Loucy (cell line): ENCODE measurements around the gene ALPK1.

ENCODE experiments used
- H2AFZ ChIP-seq: fragments of 200-600 bp; sonication (generic); 2 replicates; pipeline ENCODE4 v1.6.0; 2016; ENCODE audit warnings: antibody characterized with exemption, mild to moderate bottlenecking, low read length, moderate library complexity
- H3F3A ChIP-seq: fragments of 200-600 bp; 2 replicates; pipeline ENCODE4 v1.6.0; 2016; ENCODE audit warnings: antibody characterized with exemption, low read depth, mild to moderate bottlenecking
- H3K27me3 ChIP-seq: fragments of 200-600 bp; sonication (generic); 2 replicates; pipeline ENCODE4 v1.6.1; 2014; ENCODE audit warnings: low read length, mild to moderate bottlenecking; ENCODE audit not compliant: insufficient read depth, poor library complexity, severe bottlenecking
- H3K36me3 ChIP-seq: fragments of 200-600 bp; sonication (generic); 2 replicates; pipeline ENCODE4 v1.6.1; 2016; ENCODE audit warnings: low read length; ENCODE audit not compliant: insufficient read depth
- H3K4me1 ChIP-seq: fragments of 200-600 bp; sonication (generic); 2 replicates; pipeline ENCODE4 v1.5.1; 2014; ENCODE audit warnings: low read length, mild to moderate bottlenecking; ENCODE audit not compliant: insufficient read depth, poor library complexity, severe bottlenecking
- H3K4me2 ChIP-seq: fragments of 200-600 bp; sonication (generic); 2 replicates; pipeline ENCODE4 v1.6.0; 2014; ENCODE audit warnings: antibody characterized with exemption, low read length, low read depth, mild to moderate bottlenecking; ENCODE audit not compliant: poor library complexity, severe bottlenecking
- H3K4me3 ChIP-seq: fragments of 200-600 bp; sonication (generic); 2 replicates; pipeline ENCODE4 v1.5.1; 2014; ENCODE audit warnings: low read length, mild to moderate bottlenecking, mixed read lengths; ENCODE audit not compliant: poor library complexity, severe bottlenecking
- H3K79me2 ChIP-seq: fragments of 200-600 bp; sonication (generic); 2 replicates; pipeline ENCODE4 v1.6.1; 2014; ENCODE audit warnings: low read length; ENCODE audit not compliant: insufficient read depth
- H3K9ac ChIP-seq: fragments of 200-600 bp; sonication (generic); 2 replicates; pipeline ENCODE4 v1.6.0; 2014; ENCODE audit warnings: mild to moderate bottlenecking, low read depth, low read length, moderate library complexity; ENCODE audit not compliant: poor library complexity, severe bottlenecking
- H3K9me2 ChIP-seq: fragments of 200-600 bp; sonication (generic); replicated peaks from 2 replicates; pipeline ENCODE4 v1.6.1; 2016; ENCODE audit warnings: low read depth, low read length, mixed read lengths
- H3K9me3 ChIP-seq: fragments of 200-600 bp; sonication (generic); 2 replicates; pipeline ENCODE4 v1.6.1; 2014; ENCODE audit warnings: mild to moderate bottlenecking, antibody characterized with exemption, low read length, low read depth; ENCODE audit not compliant: insufficient read depth
- H4K20me1 ChIP-seq: fragments of 200-600 bp; sonication (generic); 2 replicates; pipeline ENCODE4 v1.6.0; 2014; ENCODE audit warnings: antibody characterized with exemption, low read length, mild to moderate bottlenecking; ENCODE audit not compliant: insufficient read depth, poor library complexity, severe bottlenecking
- CTCF ChIP-seq: fragments of 200-600 bp; sonication (generic); conservative IDR thresholded peaks from 2 replicates; pipeline ENCODE4 v1.5.1; 2014; ENCODE audit warnings: mild to moderate bottlenecking, antibody characterized with exemption, low read length
- EZH2phosphoT487 ChIP-seq: fragments of 200-600 bp; IDR thresholded peaks from 2 replicates; pipeline ENCODE4 v1.6.1; 2018; ENCODE audit warnings: antibody characterized with exemption, mild to moderate bottlenecking, moderate library complexity, borderline replicate concordance

ALPK1 gene

GRCh38 chr4:112371361-112371760 is 74.2 kb downstream of the ALPK1 start:
- Histone ChIP-seq H3K4me1 (no peaks in the 10 kb centered on the region), H3K79me2 (no peaks in the 10 kb centered on the region), H2AFZ (no peak overlapping the region), H3K9me2 (no peaks in the 10 kb centered on the region), H3K9ac (no peak overlapping the region), H3K27me3 (no peaks in the 10 kb centered on the region), H3F3A (no peaks in the 10 kb centered on the region), H3K9me3 (peaks cover 6% of the 10 kb centered on the region; the same call in 1 of the 2 replicates), H3K36me3 (no peaks in the 10 kb centered on the region), H3K4me3 (no peak overlapping the region), H3K4me2 (no peak overlapping the region), H4K20me1 (no peaks in the 10 kb centered on the region)
- no peak for TF ChIP-seq CTCF
- TF ChIP-seq EZH2phosphoT487 = no peak

GRCh38 chr4:112374850-112375249 is 77.7 kb downstream of the ALPK1 start:
- Histone ChIP-seq H3K9me2 (no peaks in the 10 kb centered on the region), H3K9me3 (peaks cover 6% of the 10 kb centered on the region; the same call in 1 of the 2 replicates), H2AFZ (no peak overlapping the region), H3K4me2 (no peak overlapping the region), H3K36me3 (no peaks in the 10 kb centered on the region), H3K4me3 (no peak overlapping the region), H3K9ac (no peak overlapping the region), H3K79me2 (no peaks in the 10 kb centered on the region), H3K27me3 (no peaks in the 10 kb centered on the region), H3K4me1 (no peaks in the 10 kb centered on the region), H3F3A (no peaks in the 10 kb centered on the region), H4K20me1 (no peaks in the 10 kb centered on the region)
- TF ChIP-seq CTCF = no peak
- TF ChIP-seq EZH2phosphoT487 = no peak

GRCh38 chr4:112377171-112377570 is 80.0 kb downstream of the ALPK1 start:
- Histone ChIP-seq H2AFZ (no peak overlapping the region), H3K4me3 (no peak overlapping the region), H3K4me1 (no peaks in the 10 kb centered on the region), H3K9ac (no peak overlapping the region), H3K9me3 (peaks cover 6% of the 10 kb centered on the region; the same call in 1 of the 2 replicates), H3K36me3 (no peaks in the 10 kb centered on the region; the same call in 1 of the 2 replicates), H3K79me2 (no peaks in the 10 kb centered on the region), H3F3A (no peaks in the 10 kb centered on the region), H3K4me2 (no peak overlapping the region), H3K27me3 (no peaks in the 10 kb centered on the region), H3K9me2 (no peaks in the 10 kb centered on the region), H4K20me1 (no peaks in the 10 kb centered on the region)
- TF ChIP-seq CTCF = no peak
- no peak for TF ChIP-seq EZH2phosphoT487
